ENCODE measurements around the gene THAP10. TPM values are rescaled to one million over a fixed set of nuclear protein-coding genes. Genes with fewer than 3 reads are reported as not detected.
A peak's percentile ranks its signal among the peaks of the same experiment; 100 is the strongest.

The THAP10 gene
- total RNA-seq, 1 experiment from 2014 or later: 5.9 TPM

DNA sequence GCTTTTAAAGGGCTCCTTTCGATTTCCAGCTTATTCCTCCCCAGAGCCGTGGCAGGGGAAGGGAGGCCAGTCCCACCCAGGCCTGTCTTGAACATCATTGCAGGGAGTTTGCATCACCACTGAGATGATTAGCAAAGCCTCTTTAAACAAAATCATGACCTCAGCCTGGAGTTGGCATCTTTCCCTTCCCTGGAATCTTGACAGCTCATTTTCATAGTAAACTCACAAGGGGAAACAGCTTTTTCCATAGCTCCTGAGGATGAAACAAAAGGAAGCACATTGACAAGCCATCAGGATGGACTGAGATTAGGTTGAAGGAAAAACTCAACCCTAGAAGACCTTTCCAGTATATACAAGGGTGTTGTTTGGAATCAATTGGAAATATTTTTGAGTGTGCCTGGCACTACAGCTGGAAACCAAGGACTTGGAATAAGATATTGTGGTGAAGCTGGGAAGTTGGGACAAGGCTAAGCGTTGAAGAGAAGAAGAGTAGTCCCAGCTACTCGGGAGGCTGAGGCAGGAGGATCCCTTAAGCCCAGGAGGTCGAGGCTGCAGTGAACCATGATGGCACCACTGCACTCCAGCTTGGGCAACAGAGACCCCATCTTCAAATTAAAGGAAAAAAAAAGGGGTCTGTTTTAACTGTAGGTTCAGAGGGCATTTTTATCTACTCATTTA, 35.2 kb downstream of the THAP10 start:
- peak; percentile 37 for ATAC-seq

DNA sequence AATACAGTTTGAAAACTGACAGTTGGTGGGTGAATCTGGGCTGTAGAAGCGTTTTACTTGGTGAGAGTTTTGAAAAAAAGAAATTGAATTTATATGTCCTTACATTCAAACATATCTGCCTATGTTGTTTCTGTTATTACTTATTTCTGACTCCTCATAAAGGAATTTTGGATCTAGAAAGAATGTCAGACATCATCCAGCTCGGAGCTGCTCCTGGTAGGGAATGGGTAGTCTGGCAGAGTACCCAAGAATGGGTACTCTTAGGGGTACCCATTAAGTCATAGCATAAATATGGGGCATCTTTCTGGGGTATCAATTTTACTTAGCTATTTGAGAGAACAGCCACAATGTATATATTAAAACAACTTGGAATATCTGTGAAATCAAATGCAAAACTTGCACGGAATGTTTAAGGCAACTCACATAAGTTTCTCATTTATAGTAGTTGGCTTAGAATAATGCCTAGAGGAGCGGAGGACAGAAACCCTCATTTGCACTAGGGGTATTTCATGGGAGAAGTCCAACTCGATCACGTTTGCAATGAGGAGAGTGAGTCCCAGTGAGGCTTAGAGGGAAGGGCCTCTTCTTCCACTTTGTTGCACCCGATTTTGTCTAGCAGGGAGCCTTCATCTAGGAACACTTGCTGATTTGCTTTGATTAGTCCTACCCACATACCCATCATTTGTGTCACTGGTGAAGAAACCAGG, 35.9 kb downstream of the THAP10 start:
- BruUV-seq (replicated peaks): TSS peak; percentile 10
- Histone ChIP-seq H3K4me1 (ENCODE audit: insufficient read depth, low read length) (peaks cover 46% of the 10 kb centered on the region), H2AFZ (ENCODE audit: low read length) (0 out of 2 replicates have a peak overlapping the region, but pooled peaks have one; percentile 14), H3K4me3 (ENCODE audit: low read length) (peak overlapping the region; percentile 27; the same call in 1 of the 2 replicates), H3K36me3 (ENCODE audit: low read depth, low read length) (peaks cover 3% of the 10 kb centered on the region; the same call in 1 of the 2 replicates), H3K27me3 (ENCODE audit: low read length) (no peaks in the 10 kb centered on the region), H3K9ac (ENCODE audit: low read length) (peak overlapping the region; percentile 24; the same call in 1 of the 2 replicates), H4K20me1 (ENCODE audit: low read length) (peaks cover 5% of the 10 kb centered on the region; the same call in 1 of the 2 replicates), H3K4me2 (ENCODE audit: low read length) (peak overlapping the region; percentile 67), H3K79me2 (ENCODE audit: low read length) (peaks cover 24% of the 10 kb centered on the region), H3K9me3 (ENCODE audit: low read length) (no peaks in the 10 kb centered on the region), H3F3A (ENCODE audit: low read length, unreplicated experiment) (no peaks in the 10 kb centered on the region), H3K27ac (ENCODE audit: low read length) (peak overlapping the region; percentile 66), H3K9me2 (replicated peaks; ENCODE audit: low read length) (no peaks in the 10 kb centered on the region)
- ATAC-seq (no peak), DNase-seq (peak; percentile 30)
- intact Hi-C loops (cut with micrococcal nuclease): no loop called here
- ChIA-PET CTCF (interaction anchor here (2.3 kb wide), 1 partner anchor 18 kb away, joined by 10 read pairs; no protein-coding TSS in a partner anchor), POLR2A (ENCODE audit: unreplicated experiment) (interaction anchor here (1.0 kb wide), 1 partner anchor 19 kb away, joined by 10 read pairs; no protein-coding TSS in a partner anchor)
- TF ChIP-seq EZH2phosphoT487 (IDR thresholded peaks at IDR 0.05; ENCODE audit: borderline replicate concordance, low read length) (no peak), EZH2 (IDR thresholded peaks at IDR 0.05; ENCODE audit: low read length, unreplicated experiment) (no peak)
- TF ChIP-seq, protein P1, sequence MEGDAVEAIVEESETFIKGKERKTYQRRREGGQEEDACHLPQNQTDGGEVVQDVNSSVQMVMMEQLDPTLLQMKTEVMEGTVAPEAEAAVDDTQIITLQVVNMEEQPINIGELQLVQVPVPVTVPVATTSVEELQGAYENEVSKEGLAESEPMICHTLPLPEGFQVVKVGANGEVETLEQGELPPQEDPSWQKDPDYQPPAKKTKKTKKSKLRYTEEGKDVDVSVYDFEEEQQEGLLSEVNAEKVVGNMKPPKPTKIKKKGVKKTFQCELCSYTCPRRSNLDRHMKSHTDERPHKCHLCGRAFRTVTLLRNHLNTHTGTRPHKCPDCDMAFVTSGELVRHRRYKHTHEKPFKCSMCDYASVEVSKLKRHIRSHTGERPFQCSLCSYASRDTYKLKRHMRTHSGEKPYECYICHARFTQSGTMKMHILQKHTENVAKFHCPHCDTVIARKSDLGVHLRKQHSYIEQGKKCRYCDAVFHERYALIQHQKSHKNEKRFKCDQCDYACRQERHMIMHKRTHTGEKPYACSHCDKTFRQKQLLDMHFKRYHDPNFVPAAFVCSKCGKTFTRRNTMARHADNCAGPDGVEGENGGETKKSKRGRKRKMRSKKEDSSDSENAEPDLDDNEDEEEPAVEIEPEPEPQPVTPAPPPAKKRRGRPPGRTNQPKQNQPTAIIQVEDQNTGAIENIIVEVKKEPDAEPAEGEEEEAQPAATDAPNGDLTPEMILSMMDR (conservative IDR thresholded peaks at IDR 0.05; ENCODE audit: low read depth, low read length): no peak

More for the DNA sequence above, 35.2 kb downstream of the THAP10 start:
- no peaks in the 10 kb centered on the region for H3F3A ChIP-seq (ENCODE audit: low read length, unreplicated experiment)
- peak overlapping the region; percentile 27; the same call in 1 of the 2 replicates for H3K4me3 ChIP-seq (ENCODE audit: low read length)
- TF ChIP-seq, protein P1 (conservative IDR thresholded peaks at IDR 0.05; ENCODE audit: low read depth, low read length): no peak
- no peak for TF ChIP-seq EZH2 (IDR thresholded peaks at IDR 0.05; ENCODE audit: low read length, unreplicated experiment)
- BruUV-seq (replicated peaks): TSS peak; percentile 52
- peaks cover 39% of the 10 kb centered on the region for H3K4me1 ChIP-seq (ENCODE audit: insufficient read depth, low read length)
- no peaks in the 10 kb centered on the region for H3K36me3 ChIP-seq (ENCODE audit: low read depth, low read length)
- H3K9me3 ChIP-seq (ENCODE audit: low read length): no peaks in the 10 kb centered on the region
- peak; percentile 94 for DNase-seq
- H3K27ac ChIP-seq (ENCODE audit: low read length): peak overlapping the region; percentile 66
- H3K79me2 ChIP-seq (ENCODE audit: low read length): peaks cover 17% of the 10 kb centered on the region
- H3K27me3 ChIP-seq (ENCODE audit: low read length): no peaks in the 10 kb centered on the region
- ChIA-PET POLR2A (ENCODE audit: unreplicated experiment) (no interaction called here), CTCF (interaction anchor here (2.3 kb wide), 1 partner anchor 18 kb away, joined by 10 read pairs; no protein-coding TSS in a partner anchor)
- intact Hi-C loops (cut with micrococcal nuclease): no loop called here
- H3K4me2 ChIP-seq (ENCODE audit: low read length): peak overlapping the region; percentile 67
- H3K9ac ChIP-seq (ENCODE audit: low read length): 0 out of 2 replicates have a peak overlapping the region, but pooled peaks have one; percentile 24
- H2AFZ ChIP-seq (ENCODE audit: low read length): 0 out of 2 replicates have a peak overlapping the region, but pooled peaks have one; percentile 14
- H3K9me2 ChIP-seq (replicated peaks; ENCODE audit: low read length): no peaks in the 10 kb centered on the region
- peaks cover 2% of the 10 kb centered on the region; the same call in 1 of the 2 replicates for H4K20me1 ChIP-seq (ENCODE audit: low read length)
